Measurements from ENCODE around the gene ZNF597.

The ZNF597 gene

GRCh38 chr16:3461151-3461550 is 17.8 kb upstream of the ZNF597 start:
- TF ChIP-seq CTCF (IDR thresholded peaks at IDR 0.05; ENCODE audit: low read depth, low read length, poor library complexity, severe bottlenecking) (no peak), EZH2phosphoT487 (IDR thresholded peaks at IDR 0.05; ENCODE audit: borderline replicate concordance, low read length) (no peak)
- no peaks in the 10 kb centered on the region for H3K9me2 ChIP-seq (replicated peaks; ENCODE audit: control insufficient read depth, low read length)
- no peak overlapping the region for H3K27ac ChIP-seq (ENCODE audit: low read depth, low read length)
- peaks cover 23% of the 10 kb centered on the region for H3K4me1 ChIP-seq (ENCODE audit: control insufficient read depth, low read length)
- H3K36me3 ChIP-seq (ENCODE audit: control insufficient read depth, low read length) = peaks cover 5% of the 10 kb centered on the region
- no peak overlapping the region for H3K4me2 ChIP-seq (ENCODE audit: low read length)
- no peaks in the 10 kb centered on the region for H4K20me1 ChIP-seq (ENCODE audit: control insufficient read depth, insufficient read depth, low read depth, low read length)
- H3K79me2 ChIP-seq (ENCODE audit: control insufficient read depth, low read length) = peaks cover 82% of the 10 kb centered on the region
- H3K27me3 ChIP-seq (ENCODE audit: control insufficient read depth, low read length) = no peaks in the 10 kb centered on the region
- peaks cover 5% of the 10 kb centered on the region for H3F3A ChIP-seq (ENCODE audit: control insufficient read depth, insufficient read depth)
- no peak overlapping the region for H3K4me3 ChIP-seq (ENCODE audit: low read length)
- no peaks in the 10 kb centered on the region for H3K9me3 ChIP-seq (ENCODE audit: control insufficient read depth, insufficient read depth, low read length)

GRCh38 chr16:3460585-3460984 is 17.3 kb upstream of the ZNF597 start:
- no peaks in the 10 kb centered on the region for H3K9me2 ChIP-seq (replicated peaks; ENCODE audit: control insufficient read depth, low read length)

GRCh38 chr16:3460121-3460520 is 16.8 kb upstream of the ZNF597 start:
- Histone ChIP-seq H3F3A (ENCODE audit: control insufficient read depth, insufficient read depth) (peaks cover 5% of the 10 kb centered on the region), H3K4me2 (ENCODE audit: low read length) (peak overlapping the region; percentile 92; the same call in 1 of the 2 replicates), H3K79me2 (ENCODE audit: control insufficient read depth, low read length) (peaks cover 72% of the 10 kb centered on the region), H4K20me1 (ENCODE audit: control insufficient read depth, insufficient read depth, low read depth, low read length) (no peaks in the 10 kb centered on the region), H3K27me3 (ENCODE audit: control insufficient read depth, low read length) (no peaks in the 10 kb centered on the region), H3K9me2 (replicated peaks; ENCODE audit: control insufficient read depth, low read length) (no peaks in the 10 kb centered on the region), H3K27ac (ENCODE audit: low read depth, low read length) (no peak overlapping the region), H3K4me1 (ENCODE audit: control insufficient read depth, low read length) (peaks cover 23% of the 10 kb centered on the region), H3K4me3 (ENCODE audit: low read length) (no peak overlapping the region), H3K36me3 (ENCODE audit: control insufficient read depth, low read length) (no peaks in the 10 kb centered on the region; the same call in none of the 2 replicates), H3K9me3 (ENCODE audit: control insufficient read depth, insufficient read depth, low read length) (no peaks in the 10 kb centered on the region)
- TF ChIP-seq EZH2phosphoT487 (IDR thresholded peaks at IDR 0.05; ENCODE audit: borderline replicate concordance, low read length) (no peak), CTCF (IDR thresholded peaks at IDR 0.05; ENCODE audit: low read depth, low read length, poor library complexity, severe bottlenecking) (no peak)

More at GRCh38 chr16:3460585-3460984, 17.3 kb upstream of the ZNF597 start:
- H3K27ac ChIP-seq (ENCODE audit: low read depth, low read length) = no peak overlapping the region
- H3K79me2 ChIP-seq (ENCODE audit: control insufficient read depth, low read length) = peaks cover 77% of the 10 kb centered on the region
- H3K4me1 ChIP-seq (ENCODE audit: control insufficient read depth, low read length) = peaks cover 23% of the 10 kb centered on the region
- H3K27me3 ChIP-seq (ENCODE audit: control insufficient read depth, low read length) = no peaks in the 10 kb centered on the region
- no peaks in the 10 kb centered on the region for H4K20me1 ChIP-seq (ENCODE audit: control insufficient read depth, insufficient read depth, low read depth, low read length)
- H3K4me3 ChIP-seq (ENCODE audit: low read length) = no peak overlapping the region
- peaks cover 5% of the 10 kb centered on the region for H3F3A ChIP-seq (ENCODE audit: control insufficient read depth, insufficient read depth)
- no peaks in the 10 kb centered on the region; the same call in none of the 2 replicates for H3K36me3 ChIP-seq (ENCODE audit: control insufficient read depth, low read length)
- H3K9me3 ChIP-seq (ENCODE audit: control insufficient read depth, insufficient read depth, low read length) = no peaks in the 10 kb centered on the region
- no peak for TF ChIP-seq EZH2phosphoT487 (IDR thresholded peaks at IDR 0.05; ENCODE audit: borderline replicate concordance, low read length)
- no peak for TF ChIP-seq CTCF (IDR thresholded peaks at IDR 0.05; ENCODE audit: low read depth, low read length, poor library complexity, severe bottlenecking)
- no peak overlapping the region for H3K4me2 ChIP-seq (ENCODE audit: low read length)
